Measurements from ENCODE around the gene ABCC5.

GRCh38 chr3:183966361-183966791, 51.3 kb downstream of the ABCC5 start:
- no peak for TF ChIP-seq CTCF (IDR thresholded peaks at IDR 0.05; ENCODE audit: low read depth, low read length)
- no peak for TF ChIP-seq POLR2A (IDR thresholded peaks at IDR 0.05; ENCODE audit: extremely low read depth, insufficient read length)
- TF ChIP-seq MAX (IDR thresholded peaks at IDR 0.05; ENCODE audit: low read depth, low read length), result no peak

Measured in NB4 (cell line).